ENCODE results near the gene MUS81.
"Not testable (repeated sequence)": the region's sequence is repeated elsewhere in the genome, so short reads cannot be mapped to it uniquely, and the experiment has no call there.

MUS81 gene

GRCh38 chr11:65885808-65886536, 25.7 kb downstream of the MUS81 start:
- DNase-seq = no peak
- in situ Hi-C loops (cut with HindIII; ENCODE audit: low pct_ligation_motif_present, low pct_unique_long_range_greater_than_20kb, low sequenced_read_pairs) = no loop called here

- no peak for DNase-seq
- in situ Hi-C loops (cut with HindIII; ENCODE audit: low pct_ligation_motif_present, low pct_unique_long_range_greater_than_20kb, low sequenced_read_pairs) = no loop called here
These were observed 26.8 kb downstream of the MUS81 start for GRCh38 chr11:65886826-65887722.

- in situ Hi-C loops (cut with HindIII; ENCODE audit: low pct_ligation_motif_present, low pct_unique_long_range_greater_than_20kb, low sequenced_read_pairs) = no loop called here
- DNase-seq = peak; percentile 45
These were observed 27.5 kb downstream of the MUS81 start for GRCh38 chr11:65887723-65888162.

GRCh38 chr11:65888163-65888814, 28.1 kb downstream of the MUS81 start, which contains the start of gene FIBP:
Gene FIBP, minus strand, starts transcription at chr11:65888471. Its CDS starts 53 bp downstream, at chr11:65888418.
- in situ Hi-C loops (cut with HindIII; ENCODE audit: low pct_ligation_motif_present, low pct_unique_long_range_greater_than_20kb, low sequenced_read_pairs) = no loop called here
- DNase-seq = peak; percentile 93

DNA sequence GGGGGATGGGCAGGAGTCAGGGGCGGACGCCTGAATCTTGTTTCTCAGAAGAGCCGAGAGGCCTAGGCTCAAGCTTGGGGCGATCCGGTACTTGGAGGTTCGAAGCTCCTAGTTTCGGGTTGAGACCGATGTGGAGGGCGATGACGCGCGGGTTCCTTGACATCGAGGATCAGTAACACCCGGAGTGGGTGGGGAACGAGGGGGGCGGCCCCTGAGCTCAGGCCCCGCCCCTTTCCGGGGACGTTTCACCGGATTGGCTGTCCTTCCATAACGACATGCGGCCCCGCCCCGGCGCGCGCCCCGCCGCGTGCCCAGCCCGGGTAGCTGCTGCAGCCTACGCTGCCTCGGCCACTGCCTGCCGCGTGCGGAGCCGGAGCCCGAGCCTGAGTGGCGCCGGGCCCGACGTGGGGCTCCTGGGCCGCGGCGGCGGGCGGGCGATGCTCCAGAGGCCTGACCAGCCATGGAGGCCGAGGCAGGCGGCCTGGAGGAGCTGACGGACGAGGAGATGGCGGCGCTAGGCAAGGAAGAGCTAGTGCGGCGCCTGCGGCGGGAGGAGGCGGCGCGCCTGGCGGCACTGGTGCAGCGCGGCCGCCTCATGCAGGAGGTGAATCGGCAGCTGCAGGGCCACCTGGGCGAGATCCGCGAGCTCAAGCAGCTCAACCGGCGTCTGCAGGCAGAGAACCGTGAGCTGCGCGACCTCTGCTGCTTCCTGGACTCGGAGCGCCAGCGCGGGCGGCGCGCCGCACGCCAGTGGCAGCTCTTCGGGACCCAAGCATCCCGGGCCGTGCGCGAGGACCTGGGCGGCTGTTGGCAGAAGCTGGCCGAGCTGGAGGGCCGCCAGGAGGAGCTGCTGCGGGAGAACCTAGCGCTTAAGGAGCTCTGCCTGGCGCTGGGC, 30.3 kb downstream of the MUS81 start, which contains the start of gene CCDC85B:
Gene CCDC85B, plus strand, starts transcription at position 350 of the 895 bp plus-strand sequence. Its CDS starts 111 bp downstream, at position 461.
- DNase-seq = peak; percentile 89
- in situ Hi-C loops (cut with HindIII; ENCODE audit: low pct_ligation_motif_present, low pct_unique_long_range_greater_than_20kb, low sequenced_read_pairs) = no loop called here

DNA sequence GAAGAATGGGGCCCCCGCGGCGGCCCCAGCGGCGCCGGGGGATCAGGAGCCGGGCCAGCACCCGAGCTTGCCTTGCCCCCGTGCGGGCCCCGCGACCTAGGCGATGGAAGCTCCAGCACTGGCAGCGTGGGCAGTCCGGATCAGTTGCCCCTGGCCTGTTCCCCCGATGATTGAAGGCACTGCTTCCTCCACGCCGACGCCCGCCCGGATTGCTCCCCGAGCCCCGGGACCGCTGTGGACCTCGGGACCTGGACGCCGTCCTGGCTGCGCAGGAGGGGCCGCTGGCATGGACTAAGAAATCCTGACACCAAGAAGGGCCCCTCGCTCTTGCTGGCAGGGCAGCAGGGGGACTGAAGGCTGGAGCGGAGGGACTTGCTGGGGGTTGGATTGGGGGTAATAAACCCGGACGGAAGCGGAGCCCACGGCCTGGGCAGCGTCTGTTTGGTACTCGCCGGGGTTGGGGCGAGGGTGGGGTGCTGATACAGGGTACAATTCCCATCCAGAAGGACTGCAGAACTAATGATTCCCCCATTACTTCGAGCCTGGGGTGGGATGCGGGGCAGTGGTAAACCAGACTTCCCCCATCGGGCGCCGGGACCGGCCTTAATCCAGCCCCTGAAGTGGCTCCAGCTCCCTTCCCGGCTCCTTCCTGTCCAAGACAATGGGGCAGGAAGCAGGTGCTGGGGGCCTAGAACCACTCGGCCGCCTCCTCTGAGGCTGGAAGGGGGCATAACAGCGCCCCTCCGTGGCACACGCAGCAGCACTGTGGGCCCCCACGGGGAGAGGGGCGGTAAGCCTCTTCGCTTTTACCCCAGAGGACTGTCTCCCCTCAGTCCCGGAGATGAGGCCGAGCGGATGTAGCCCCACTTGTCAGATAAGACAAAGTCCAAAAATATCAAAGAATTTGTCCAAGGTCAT, 31.2 kb downstream of the MUS81 start:
- in situ Hi-C loops (cut with HindIII; ENCODE audit: low pct_ligation_motif_present, low pct_unique_long_range_greater_than_20kb, low sequenced_read_pairs) = no loop called here
- DNase-seq = peak; percentile 63

DNA sequence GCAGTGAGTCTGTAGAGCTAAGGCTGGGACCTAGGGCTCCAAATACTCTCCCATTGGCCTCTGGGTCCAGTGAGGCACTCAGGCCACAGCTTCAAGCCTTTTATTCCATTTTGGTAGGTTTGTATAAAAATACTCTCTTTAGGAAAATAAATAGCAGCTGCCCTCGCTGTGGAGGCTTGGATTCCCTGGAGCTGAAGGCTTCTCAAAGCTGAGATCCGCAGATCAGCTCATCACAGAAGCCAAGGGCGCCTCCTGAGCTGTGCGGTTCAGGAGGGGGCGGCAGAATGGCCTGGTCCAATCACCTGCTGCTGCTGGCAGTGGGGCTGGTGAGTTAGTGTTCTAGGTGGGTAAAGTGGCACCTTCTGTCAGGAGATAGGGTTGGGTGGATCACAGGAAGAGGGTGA, 31.9 kb downstream of the MUS81 start:
- in situ Hi-C loops (cut with HindIII; ENCODE audit: low pct_ligation_motif_present, low pct_unique_long_range_greater_than_20kb, low sequenced_read_pairs); DNase-seq: not testable (repeated sequence)

DNA sequence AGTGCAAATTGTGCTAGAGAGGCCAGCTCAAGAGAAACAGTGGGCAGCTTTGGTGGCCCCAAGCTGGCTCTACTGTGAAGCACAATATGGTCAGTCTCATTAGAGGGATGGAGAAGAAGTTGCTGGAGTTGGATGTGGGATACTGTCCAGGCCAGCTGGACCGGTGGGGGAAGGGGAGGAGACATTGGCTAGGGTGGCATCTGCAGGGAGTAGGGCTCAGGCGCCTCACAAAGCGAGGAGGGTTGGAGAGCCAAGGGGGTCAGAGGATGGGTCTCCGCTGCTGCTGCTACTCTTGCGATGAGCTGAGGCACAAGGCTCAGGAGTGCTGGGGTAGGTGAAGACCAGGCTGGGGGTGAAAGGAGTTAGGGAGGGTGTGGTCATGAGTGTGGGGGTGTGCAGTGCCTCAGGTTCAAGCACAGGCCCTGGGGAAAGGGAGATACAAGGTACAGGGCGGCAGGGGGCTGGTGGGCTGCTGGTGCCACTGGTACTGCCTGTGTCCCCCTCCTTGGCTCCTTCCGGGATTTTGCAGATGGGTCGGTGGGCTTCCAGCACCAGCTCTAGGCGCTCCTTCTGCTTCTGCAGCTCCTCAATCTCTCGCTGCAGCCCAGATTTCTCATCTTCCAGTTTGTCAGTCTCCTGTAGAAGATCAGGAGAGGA, 32.6 kb downstream of the MUS81 start:
- no peak for DNase-seq
- in situ Hi-C loops (cut with HindIII; ENCODE audit: low pct_ligation_motif_present, low pct_unique_long_range_greater_than_20kb, low sequenced_read_pairs) = no loop called here

DNA sequence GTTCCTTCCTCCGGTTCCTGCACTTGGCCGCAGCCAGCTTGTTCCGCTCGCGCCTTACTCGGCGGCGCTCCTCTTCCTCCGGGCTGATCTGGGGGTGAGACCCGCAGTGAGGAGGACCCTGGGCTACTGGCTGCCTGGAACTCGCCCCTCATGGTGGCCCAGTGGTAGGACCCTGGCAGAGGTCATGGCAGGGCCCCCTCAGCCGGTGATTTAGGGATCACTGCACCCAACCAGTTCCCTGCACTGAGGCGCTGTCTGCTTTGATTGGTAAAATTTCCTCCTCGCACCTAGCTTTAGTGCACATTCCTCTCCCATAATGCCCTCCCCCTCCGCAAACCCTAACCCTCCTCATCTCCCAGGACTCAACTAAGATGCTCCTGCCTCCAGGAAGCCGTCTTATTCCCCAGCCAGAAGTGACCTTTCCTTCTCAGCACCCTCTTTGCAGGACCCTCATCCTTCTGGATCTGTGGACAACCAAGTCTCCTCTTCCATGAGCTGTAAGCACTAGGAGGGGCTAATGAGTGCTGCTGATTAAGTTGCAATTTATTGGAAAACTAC, 33.9 kb downstream of the MUS81 start:
- in situ Hi-C loops (cut with HindIII; ENCODE audit: low pct_ligation_motif_present, low pct_unique_long_range_greater_than_20kb, low sequenced_read_pairs) = no loop called here
- peak; percentile 18 for DNase-seq

- peak; percentile 11 for DNase-seq
- in situ Hi-C loops (cut with HindIII; ENCODE audit: low pct_ligation_motif_present, low pct_unique_long_range_greater_than_20kb, low sequenced_read_pairs) = no loop called here
These were observed 35.3 kb downstream of the MUS81 start for GRCh38 chr11:65895482-65895981.

- in situ Hi-C loops (cut with HindIII; ENCODE audit: low pct_ligation_motif_present, low pct_unique_long_range_greater_than_20kb, low sequenced_read_pairs) = no loop called here
- peak; percentile 11 for DNase-seq
These were observed 36.1 kb downstream of the MUS81 start for GRCh38 chr11:65896034-65896999.

DNA sequence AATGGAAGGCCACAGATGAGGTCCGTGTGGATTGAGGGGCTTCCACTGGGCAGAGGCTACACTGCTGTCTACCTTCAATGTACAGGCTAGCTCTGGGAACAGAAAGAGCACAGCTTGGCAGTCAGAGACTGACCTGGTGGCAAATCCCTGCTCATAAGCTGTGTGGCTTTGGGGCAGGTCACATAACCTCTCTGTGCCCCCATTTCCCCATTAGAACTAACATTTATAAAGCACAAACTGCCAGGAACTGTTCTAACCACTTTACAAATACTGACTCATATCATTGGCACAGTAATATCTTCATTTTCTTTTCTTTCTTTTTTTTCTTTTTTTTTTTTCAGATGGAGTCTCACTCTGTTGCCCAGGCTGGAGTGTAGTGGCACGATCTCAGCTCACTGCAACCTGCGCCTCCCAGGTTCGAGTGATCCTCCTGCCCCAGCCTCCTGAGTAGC, 36.8 kb downstream of the MUS81 start:
- no peak for DNase-seq
- in situ Hi-C loops (cut with HindIII; ENCODE audit: low pct_ligation_motif_present, low pct_unique_long_range_greater_than_20kb, low sequenced_read_pairs) = no loop called here

DNA sequence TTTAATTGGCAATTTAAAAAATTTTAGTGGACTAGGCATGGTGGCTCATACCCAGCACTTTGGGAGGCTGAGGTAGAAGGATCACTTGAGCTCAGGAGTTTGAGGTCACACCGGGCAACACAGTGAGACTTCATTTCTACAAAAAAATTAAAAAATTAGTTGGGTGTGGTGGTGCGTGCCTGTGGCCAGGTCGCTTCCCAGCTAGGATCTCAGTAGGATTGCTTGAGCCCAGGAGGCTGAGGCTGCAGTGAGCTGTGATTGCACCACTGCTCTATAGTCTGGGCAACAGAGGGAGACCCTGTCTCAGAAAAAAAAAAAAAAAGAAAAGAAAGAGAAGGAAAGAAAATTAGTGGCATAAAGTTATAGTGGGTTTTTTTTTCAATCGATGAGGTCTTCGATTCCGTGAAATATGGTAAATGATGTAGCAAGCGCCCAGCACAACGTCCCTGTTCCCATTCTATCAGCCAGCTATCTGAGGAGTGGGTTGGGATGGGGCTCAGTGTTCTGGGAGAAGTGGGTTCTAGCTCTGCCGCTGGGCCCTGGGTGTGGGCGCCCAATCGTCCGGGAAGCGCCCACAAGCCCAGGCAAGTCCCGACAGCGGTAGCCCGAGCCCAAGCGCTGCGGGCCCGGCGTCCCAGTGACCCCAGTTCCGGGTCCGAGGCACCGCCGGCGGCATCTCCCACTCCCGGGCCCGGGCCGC, 38.6 kb downstream of the MUS81 start:
- in situ Hi-C loops (cut with HindIII; ENCODE audit: low pct_ligation_motif_present, low pct_unique_long_range_greater_than_20kb, low sequenced_read_pairs) = no loop called here
- no peak for DNase-seq

GRCh38 chr11:65899356-65900124, 39.3 kb downstream of the MUS81 start:
- peak; percentile 81 for DNase-seq
- in situ Hi-C loops (cut with HindIII; ENCODE audit: low pct_ligation_motif_present, low pct_unique_long_range_greater_than_20kb, low sequenced_read_pairs) = no loop called here

Measured in ACHN (cell line).